Measurements from ENCODE around the gene IMP4.
A peak's percentile ranks its signal among the peaks of the same experiment; 100 is the strongest.

The IMP4 gene, protein sequence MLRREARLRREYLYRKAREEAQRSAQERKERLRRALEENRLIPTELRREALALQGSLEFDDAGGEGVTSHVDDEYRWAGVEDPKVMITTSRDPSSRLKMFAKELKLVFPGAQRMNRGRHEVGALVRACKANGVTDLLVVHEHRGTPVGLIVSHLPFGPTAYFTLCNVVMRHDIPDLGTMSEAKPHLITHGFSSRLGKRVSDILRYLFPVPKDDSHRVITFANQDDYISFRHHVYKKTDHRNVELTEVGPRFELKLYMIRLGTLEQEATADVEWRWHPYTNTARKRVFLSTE

DNA sequence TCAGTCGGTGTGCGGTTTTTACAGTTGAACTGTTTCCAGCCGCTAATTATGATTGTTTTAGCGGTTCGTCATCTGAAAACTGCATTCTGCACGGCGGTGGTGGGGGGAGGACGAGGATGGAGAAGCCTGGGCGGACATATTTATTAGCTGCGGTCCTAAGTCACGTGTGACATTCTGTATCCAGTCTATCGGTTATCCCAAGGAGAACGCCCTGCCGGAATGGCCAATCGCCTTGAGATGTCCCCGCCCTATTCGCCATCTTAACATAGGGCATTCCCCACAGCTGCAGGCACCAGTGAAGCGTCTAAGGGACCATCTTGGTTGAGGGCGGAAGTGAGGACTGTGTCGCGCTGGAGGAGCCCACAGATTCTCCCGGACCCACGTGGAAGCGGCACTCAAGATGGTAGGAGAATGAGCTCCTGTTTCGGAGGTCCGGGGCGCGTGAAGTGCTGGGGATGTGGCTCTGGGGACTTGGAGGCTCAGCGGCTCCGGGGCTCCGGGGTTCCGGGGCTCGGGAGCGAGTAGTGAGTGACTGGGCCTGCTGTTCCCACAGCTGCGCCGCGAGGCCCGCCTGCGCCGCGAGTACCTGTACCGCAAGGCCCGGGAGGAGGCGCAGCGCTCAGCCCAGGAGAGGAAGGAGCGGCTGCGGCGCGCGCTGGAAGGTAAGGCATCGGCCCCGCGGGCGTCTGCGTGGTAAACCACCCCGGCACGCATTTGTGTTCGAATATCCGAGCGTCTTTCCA lies at the start of gene IMP4:
Gene IMP4, plus strand, starts transcription at position 365 of the 743 bp plus-strand sequence. Its CDS starts 36 bp downstream, at position 401.
- Mint-ChIP-seq H3K9me3 (no peaks in the 10 kb centered on the region), H3K4me3 (peak within 1 kb of the TSS; percentile 99 to 100), H3K4me1 (peaks cover 55% of the 10 kb centered on the region), H3K27ac (peak within 1 kb of the TSS; percentile 98 to 100), H3K27me3 (no peaks in the 10 kb centered on the region)
- ATAC-seq (peak; percentile 91), DNase-seq (peak; percentile 90 to 97)

DNA sequence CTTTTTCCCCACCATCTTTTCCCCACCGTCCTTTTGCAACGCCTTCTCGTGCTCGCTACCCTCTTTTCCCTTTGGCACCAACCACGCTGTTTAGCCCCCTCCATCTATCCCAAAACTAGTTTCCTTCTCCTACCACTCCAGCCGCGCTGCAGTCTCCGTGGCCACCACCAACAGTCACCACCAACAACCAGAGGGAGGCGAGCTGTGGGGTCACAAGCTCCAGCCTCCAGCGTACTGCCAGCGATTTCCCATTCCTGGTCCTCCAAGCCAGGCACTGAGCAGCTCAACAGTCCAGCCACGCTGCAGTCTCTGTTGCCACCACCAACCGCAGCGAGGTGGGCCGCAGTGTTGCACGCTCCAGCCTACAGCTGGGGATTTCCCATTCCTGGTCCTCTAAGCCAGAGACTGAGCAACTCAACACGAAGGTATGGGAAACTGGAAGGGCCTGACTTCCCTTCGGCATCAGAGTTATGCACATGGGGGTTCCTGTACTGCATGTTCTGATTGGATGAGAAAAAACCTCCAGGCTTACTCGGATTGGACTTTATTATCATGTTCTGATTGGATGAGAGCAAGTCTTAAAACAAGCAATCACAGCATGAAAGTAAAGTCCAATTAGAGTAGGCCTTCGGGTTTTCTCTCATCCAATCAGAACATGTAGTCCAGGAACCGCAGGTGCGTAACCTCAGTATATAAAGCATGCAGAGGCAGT lies 42.3 kb upstream of the IMP4 start:
- no peak for DNase-seq
- Mint-ChIP-seq H3K9me3 (no peaks in the 10 kb centered on the region), H3K27me3 (peaks cover 45% of the 10 kb centered on the region), H3K4me1 (no peaks in the 10 kb centered on the region), H3K27ac (no peak overlapping the region), H3K4me3 (no peak overlapping the region)
- ATAC-seq = no peak

DNA sequence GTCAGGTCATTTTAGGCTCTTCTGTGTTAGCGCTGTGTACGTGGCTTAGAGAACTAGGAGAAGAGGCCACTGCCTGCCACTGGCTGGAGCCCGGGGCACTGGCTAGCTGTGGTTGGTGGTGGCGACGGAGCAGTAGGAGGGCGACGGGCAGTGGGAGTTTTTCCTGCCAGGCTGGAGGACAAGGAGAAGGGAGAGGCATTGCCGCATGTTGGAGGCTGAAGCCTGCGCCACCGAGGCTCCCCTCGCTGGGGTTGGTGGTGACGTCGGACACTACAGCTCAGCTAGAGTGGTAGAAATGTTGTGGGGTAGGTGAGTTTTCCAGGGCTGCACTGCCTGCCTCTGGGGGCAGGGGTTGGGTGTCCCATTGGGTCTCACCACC lies 41.7 kb upstream of the IMP4 start:
- Mint-ChIP-seq H3K27ac (no peak overlapping the region), H3K9me3 (no peaks in the 10 kb centered on the region), H3K4me1 (no peaks in the 10 kb centered on the region), H3K4me3 (no peak overlapping the region), H3K27me3 (peaks cover 40% of the 10 kb centered on the region)
- no peak for ATAC-seq
- DNase-seq = no peak

DNA sequence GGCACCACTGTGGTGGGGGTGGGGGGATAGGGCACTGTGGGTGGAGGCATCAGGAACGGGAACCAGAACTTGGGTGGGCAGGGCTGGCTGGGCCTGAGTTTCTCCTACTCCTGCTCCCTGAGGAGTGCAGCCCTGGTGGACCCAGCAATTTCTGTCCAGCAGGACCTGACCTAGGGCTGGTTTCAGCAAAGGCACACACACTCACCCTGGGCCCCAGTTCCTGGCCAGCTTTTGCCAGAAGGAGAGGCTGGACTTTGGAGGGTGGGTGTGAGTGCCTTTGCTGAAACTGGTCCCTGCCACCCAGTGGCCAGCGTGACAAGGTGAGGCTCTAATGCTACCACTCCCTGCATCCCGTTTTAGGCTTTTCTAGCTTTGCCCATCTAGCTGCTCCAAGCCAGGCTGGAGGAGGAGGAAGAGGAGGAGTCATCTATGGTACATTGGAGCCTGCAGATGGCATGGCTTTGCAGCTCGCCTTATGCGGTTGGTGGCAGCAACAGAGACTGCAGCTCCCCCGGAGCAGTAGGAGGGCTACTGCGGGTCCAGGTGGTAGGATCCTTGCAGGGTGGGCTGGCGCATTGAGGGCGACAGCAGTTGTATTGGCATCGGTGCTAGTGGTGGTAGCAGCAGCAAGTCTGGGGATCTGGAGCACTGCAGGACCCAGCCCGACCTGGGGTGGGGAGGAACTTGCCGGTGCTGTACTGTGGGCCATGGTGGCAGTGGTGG lies 40.4 kb upstream of the IMP4 start:
- peaks cover 33% of the 10 kb centered on the region for H3K27me3 Mint-ChIP-seq
- H3K9me3 Mint-ChIP-seq = no peaks in the 10 kb centered on the region
- no peaks in the 10 kb centered on the region for H3K4me1 Mint-ChIP-seq
- peak; percentile 7 for ATAC-seq
- H3K4me3 Mint-ChIP-seq = no peak overlapping the region
- no peak overlapping the region for H3K27ac Mint-ChIP-seq
- no peak for DNase-seq

DNA sequence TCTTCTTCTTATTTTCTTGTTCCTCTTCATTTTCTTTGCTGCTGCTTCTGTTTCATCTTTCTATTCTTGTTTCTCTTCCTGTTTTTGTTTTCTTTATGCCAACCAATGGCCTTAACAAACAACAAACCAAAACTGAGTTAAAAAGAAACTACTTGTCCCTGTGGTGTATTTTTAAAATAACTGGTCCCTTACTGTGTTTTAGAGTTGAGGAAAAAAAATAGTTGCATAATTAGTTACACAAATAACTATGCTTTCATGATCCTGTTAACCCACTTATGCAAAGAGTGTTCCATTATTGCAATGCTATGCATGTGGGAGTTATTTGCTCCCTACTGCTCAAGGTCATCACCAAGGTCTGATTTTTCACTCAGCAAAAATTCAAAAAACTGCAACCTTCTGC lies 39.5 kb upstream of the IMP4 start:
- Mint-ChIP-seq H3K4me1 (no peaks in the 10 kb centered on the region), H3K4me3 (no peak overlapping the region), H3K9me3 (no peaks in the 10 kb centered on the region), H3K27me3 (peaks cover 25% of the 10 kb centered on the region), H3K27ac (no peak overlapping the region)
- ATAC-seq (no peak), DNase-seq (no peak)

DNA sequence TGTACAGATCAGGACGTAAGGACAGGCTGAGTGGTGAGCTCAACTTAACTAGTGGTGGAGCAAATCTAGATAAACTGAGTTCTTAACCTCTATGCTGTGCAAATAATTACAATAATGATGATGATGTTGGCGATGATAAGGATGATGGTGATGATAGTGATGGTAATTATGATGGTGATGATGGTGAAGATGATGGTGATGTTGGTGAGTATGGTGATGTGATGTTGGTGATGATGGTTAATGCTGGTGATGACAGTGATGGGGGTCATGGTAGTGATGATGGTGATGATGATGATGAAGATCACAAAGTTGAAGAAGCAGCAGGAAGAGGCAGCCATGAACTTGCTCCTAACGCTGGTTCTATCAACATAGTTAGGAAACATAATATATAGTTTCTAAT lies 38.0 kb upstream of the IMP4 start:
- Mint-ChIP-seq H3K27ac (no peak overlapping the region), H3K9me3 (no peaks in the 10 kb centered on the region), H3K4me1 (no peaks in the 10 kb centered on the region), H3K27me3 (peaks cover 21% of the 10 kb centered on the region), H3K4me3 (no peak overlapping the region)
- no peak for DNase-seq
- no peak for ATAC-seq

DNA sequence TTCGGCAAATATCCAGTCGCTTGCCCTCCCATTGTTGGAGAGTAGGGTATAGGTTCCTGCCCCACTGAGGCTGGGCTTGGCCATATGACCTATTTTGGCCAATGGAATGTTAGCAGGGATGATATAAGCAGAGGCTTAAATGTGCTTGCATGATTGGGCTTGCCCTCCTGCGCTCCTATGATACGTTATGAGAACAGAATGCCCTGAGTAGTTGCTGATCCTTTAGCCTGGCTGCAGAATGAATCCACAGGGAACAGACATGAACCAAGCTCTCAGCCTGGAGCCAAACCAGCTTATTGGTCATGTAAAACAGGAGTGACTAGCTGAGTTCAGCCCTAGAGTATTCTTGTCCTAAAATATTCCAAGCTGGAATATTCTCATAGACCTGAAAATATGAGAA lies 34.8 kb upstream of the IMP4 start:
- no peak for ATAC-seq
- peaks cover 6% of the 10 kb centered on the region for H3K27me3 Mint-ChIP-seq
- peak overlapping the region in 1 of 2 donors; percentile 6 for H3K27ac Mint-ChIP-seq

DNA sequence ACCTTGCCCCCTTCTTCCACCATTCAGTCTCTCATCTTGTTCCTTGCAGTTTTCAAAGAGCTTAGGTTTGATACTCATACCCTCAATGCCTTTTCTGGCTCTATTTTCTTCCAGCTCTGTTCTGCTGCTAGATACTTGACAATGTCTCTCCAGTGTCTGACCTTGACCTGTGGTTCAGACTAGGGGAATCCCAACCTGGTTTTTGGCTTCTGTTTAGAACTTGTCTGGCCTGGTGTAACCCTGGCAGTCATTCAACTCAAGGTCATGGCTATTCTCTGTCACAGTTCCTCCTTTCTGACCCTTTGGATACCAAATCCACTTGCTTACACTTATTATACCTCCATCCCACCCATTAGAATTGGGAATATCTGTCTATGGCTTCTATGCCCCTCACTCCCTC lies 31.8 kb upstream of the IMP4 start:
- no peak for ATAC-seq
- no peaks in the 10 kb centered on the region for H3K4me1 Mint-ChIP-seq
- DNase-seq = no peak
- H3K27ac Mint-ChIP-seq = no peak overlapping the region
- no peaks in the 10 kb centered on the region for H3K9me3 Mint-ChIP-seq
- no peak overlapping the region for H3K4me3 Mint-ChIP-seq
- peaks cover 12% of the 10 kb centered on the region for H3K27me3 Mint-ChIP-seq

More for the DNA sequence above, 34.8 kb upstream of the IMP4 start:
- Mint-ChIP-seq H3K9me3 (no peaks in the 10 kb centered on the region), H3K4me3 (no peak overlapping the region), H3K4me1 (no peaks in the 10 kb centered on the region)
- DNase-seq = no peak

DNA sequence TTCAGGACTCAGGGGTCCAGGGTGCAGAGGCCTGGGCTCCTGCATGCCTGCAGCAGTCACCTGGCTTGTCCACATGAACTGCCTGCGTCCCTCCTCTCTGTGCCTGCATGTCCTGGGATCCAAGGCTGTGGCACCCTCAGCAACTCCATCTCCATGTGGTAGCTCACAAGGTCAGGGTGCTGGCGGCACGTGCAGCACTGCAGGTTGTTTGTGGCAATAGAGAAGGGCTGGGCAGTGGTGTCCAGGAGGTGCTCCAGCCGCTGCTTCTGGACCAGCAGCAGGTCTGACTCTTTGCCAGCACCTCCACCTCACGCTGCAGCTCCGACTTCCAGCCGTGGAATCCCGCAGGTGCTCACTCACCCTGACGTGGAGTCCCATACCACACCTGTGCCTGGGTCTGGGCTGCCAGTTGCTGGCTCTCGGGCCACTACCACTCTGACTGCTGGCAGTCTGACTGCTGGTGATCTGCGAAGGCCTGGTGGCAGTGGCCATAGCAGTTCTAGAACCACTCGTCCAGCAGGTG lies 28.8 kb upstream of the IMP4 start:
- no peak for DNase-seq
- Mint-ChIP-seq H3K27ac (no peak overlapping the region), H3K9me3 (no peaks in the 10 kb centered on the region), H3K27me3 (peaks cover 10% of the 10 kb centered on the region), H3K4me1 (no peaks in the 10 kb centered on the region), H3K4me3 (no peak overlapping the region)
- no peak for ATAC-seq

DNA sequence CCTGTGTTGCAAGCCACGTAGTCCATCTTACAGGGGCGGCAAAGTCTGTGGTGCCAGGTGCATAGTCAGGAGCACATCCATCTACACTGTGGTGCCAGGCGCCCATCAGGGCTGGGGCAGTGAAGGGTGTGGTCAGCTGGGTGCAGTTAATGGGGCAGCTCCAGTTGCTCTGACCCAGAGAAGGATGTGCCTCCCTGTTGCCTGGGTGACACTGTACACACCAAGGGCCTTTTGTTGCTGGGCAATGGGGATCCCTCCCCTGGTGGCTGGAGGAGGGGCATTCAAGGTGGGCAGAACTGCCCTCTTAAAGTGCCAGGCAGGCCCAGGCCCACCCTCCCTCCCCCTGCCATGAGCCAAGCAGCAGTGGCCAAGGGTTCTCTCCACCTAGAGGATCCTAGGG lies 28.3 kb upstream of the IMP4 start:
- DNase-seq (no peak), ATAC-seq (no peak)
- peaks cover 9% of the 10 kb centered on the region for H3K27me3 Mint-ChIP-seq
- no peaks in the 10 kb centered on the region for H3K4me1 Mint-ChIP-seq
- H3K27ac Mint-ChIP-seq = no peak overlapping the region
- H3K9me3 Mint-ChIP-seq = no peaks in the 10 kb centered on the region
- no peak overlapping the region for H3K4me3 Mint-ChIP-seq

DNA sequence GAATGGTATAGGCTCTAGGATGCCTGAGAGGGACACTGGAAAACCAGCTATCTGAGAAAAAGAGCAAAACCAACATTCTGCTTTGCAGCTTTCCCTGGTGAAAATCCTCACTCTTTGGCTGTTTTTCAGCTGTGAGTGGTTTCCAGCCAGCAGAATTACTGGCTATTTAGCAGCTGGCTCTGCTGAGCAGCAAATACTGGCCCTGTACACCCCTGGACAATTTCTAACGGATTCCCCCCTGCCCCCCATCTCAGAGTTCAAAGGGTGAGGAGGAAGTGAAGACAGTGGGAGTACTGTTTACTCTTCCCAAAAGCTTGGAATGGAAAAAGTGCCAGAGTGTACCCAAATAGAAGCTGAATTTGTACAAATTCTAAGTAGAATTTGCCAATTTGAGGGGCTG lies 26.1 kb upstream of the IMP4 start:
- no peaks in the 10 kb centered on the region for H3K4me1 Mint-ChIP-seq
- H3K4me3 Mint-ChIP-seq = no peak overlapping the region
- H3K27me3 Mint-ChIP-seq = peaks cover 14% of the 10 kb centered on the region
- DNase-seq (no peak), ATAC-seq (no peak)
- no peaks in the 10 kb centered on the region for H3K9me3 Mint-ChIP-seq
- no peak overlapping the region for H3K27ac Mint-ChIP-seq

DNA sequence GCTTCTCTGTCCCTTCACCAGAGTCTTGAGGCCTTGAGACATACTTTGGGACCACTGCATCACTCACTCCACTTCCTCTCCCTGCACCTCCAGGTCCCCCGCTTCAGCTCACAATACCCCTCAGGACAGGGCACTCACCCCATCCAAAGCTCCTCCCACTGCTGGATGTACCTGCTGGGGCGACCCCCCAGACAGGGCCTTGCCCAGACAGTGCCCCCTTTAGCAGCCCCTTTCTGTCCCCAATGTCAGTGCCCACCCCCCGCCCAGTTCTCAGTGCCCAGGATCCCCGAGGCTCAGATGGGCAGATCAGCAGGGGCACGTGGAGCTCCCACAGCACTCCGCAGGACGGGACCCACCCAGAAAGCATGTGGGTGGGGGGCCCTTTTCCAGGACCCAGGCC lies 23.8 kb upstream of the IMP4 start:
- DNase-seq = no peak
- Mint-ChIP-seq H3K9me3 (no peaks in the 10 kb centered on the region), H3K27ac (no peak overlapping the region), H3K4me1 (no peaks in the 10 kb centered on the region), H3K4me3 (no peak overlapping the region), H3K27me3 (peaks cover 24% of the 10 kb centered on the region)
- no peak for ATAC-seq

DNA sequence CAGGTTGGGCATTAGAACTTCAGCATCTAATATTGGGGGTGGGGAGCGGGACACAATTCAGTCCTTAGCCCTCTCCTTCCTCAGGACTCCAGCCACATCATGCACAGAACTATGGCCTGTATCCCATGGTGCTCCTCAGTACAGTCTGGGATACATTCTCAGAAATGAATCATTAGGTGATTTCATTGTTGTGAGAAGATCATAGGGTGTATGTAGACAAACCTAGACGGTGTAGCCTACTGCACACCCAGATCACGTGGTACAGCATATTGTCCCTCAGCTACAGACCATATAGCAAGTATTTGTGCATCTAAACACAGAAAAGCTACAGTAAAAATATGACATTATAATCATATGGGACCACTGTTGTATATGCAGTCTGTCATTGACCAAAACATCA lies 23.2 kb upstream of the IMP4 start:
- Mint-ChIP-seq H3K9me3 (no peaks in the 10 kb centered on the region), H3K27me3 (peaks cover 30% of the 10 kb centered on the region), H3K27ac (no peak overlapping the region), H3K4me1 (no peaks in the 10 kb centered on the region), H3K4me3 (no peak overlapping the region)
- no peak for ATAC-seq
- no peak for DNase-seq

DNA sequence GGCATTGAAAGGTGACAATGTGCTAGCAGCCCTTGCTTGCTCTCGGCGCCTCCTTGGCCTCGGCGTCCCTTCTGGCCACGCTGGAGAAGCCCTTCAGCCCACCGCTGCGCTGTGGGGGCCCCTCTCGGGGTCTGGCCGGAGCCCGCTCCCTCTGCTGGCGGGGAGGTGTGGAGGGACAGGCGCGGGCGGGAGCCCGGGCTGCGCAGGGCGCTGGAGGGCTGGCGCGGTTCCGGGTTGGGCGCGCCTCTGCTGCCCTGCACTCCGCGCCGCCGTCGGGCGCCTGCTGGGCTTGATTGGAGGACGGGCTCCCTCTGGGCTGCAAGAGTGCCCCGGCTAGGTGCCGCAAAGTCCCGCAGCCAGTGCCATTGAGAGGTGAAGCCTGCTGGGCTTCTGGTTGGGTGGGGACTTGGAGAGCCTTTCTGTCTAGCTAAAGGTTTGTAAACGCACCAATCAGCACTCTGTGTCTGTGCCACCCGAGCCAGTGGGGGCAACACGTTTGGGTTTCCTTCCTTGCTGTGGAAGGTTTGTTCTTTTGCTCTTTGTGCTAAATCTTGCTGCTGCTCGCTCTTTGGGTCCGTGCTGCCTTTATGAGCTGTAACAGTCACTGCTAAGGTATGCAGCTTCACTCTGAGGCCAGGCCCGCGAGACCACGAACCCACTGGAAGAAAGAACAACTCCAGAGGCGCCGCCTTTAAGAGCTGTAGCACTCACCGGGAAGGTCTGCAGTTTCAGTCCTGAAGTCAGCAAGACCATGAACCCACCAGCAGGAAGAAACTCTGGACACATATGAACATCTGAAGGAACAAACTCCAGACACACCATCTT lies 14.8 kb upstream of the IMP4 start:
- Mint-ChIP-seq H3K4me1 (no peaks in the 10 kb centered on the region), H3K27me3 (peaks cover 56% of the 10 kb centered on the region), H3K27ac (no peak overlapping the region), H3K4me3 (no peak overlapping the region), H3K9me3 (no peaks in the 10 kb centered on the region)
- ATAC-seq = peak; percentile 54
- no peak for DNase-seq

DNA sequence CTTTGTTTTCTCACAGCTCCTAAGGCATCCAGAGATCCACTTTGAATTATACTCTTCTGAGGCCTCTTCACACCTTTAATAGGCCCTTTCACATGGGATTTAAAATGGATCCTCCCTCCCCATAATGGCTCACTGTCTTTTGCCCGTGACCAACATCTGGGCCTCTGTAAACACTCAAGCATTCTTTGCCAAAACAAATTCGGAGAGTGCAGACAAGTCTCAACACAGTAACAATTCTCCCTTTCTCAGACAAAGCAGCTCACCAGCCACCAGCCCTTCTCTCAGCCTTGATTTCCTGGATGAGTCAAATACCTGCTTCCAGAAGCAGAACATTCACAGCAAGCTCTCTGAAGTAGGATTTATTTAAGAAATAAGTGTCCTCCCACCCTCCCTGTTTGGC lies 14.0 kb upstream of the IMP4 start:
- H3K4me1 Mint-ChIP-seq = no peaks in the 10 kb centered on the region
- no peak for ATAC-seq

More for the DNA sequence above, 14.0 kb upstream of the IMP4 start:
- Mint-ChIP-seq H3K27ac (no peak overlapping the region), H3K9me3 (no peaks in the 10 kb centered on the region), H3K27me3 (peaks cover 50% of the 10 kb centered on the region), H3K4me3 (no peak overlapping the region)
- no peak for DNase-seq

Data from stimulated activated naive CD8-positive, alpha-beta T cell treated with anti-CD3 and anti-CD28 coated beads, Interleukin-15, amount 100 ng/mL, for 72 hours (primary cell).